ENCODE results near the gene IFNA7.
"Not testable (repeated sequence)": the region's sequence is repeated elsewhere in the genome, so short reads cannot be mapped to it uniquely, and the experiment has no call there.

The IFNA7 gene

GRCh38 chr9:21202105-21202504, at the start of gene IFNA7:
Gene IFNA7 (minus strand): TSS chr9:21202205. CDS start chr9:21202165, 40 bp downstream.
- peaks cover 13% of the 10 kb centered on the region for H3K4me1 Mint-ChIP-seq (ENCODE audit: low read depth)
- not testable (repeated sequence) for H3K4me3 Mint-ChIP-seq; H3K9me3 Mint-ChIP-seq; H3K36me3 Mint-ChIP-seq (ENCODE audit: low read depth)
- peak within 1 kb of the TSS; percentile 49 for H3K27ac Mint-ChIP-seq
- peaks cover 21% of the 10 kb centered on the region for H3K27me3 Mint-ChIP-seq

- Mint-ChIP-seq H3K36me3 (ENCODE audit: low read depth) (no peaks in the 10 kb centered on the region), H3K9me3 (no peaks in the 10 kb centered on the region), H3K27me3 (peaks cover 16% of the 10 kb centered on the region), H3K4me3 (no peak overlapping the region), H3K4me1 (ENCODE audit: low read depth) (peaks cover 5% of the 10 kb centered on the region), H3K27ac (no peak overlapping the region)
Measured at GRCh38 chr9:21251638-21252037, 49.6 kb upstream of the IFNA7 start.

- Mint-ChIP-seq H3K4me3 (no peak overlapping the region), H3K4me1 (ENCODE audit: low read depth) (peaks cover 5% of the 10 kb centered on the region), H3K36me3 (ENCODE audit: low read depth) (no peaks in the 10 kb centered on the region), H3K9me3 (no peaks in the 10 kb centered on the region), H3K27ac (no peak overlapping the region), H3K27me3 (peaks cover 16% of the 10 kb centered on the region)
Measured at GRCh38 chr9:21251190-21251589, 49.2 kb upstream of the IFNA7 start.

GRCh38 chr9:21244836-21245235, 42.8 kb upstream of the IFNA7 start:
- Mint-ChIP-seq H3K9me3 (no peaks in the 10 kb centered on the region), H3K36me3 (ENCODE audit: low read depth) (no peaks in the 10 kb centered on the region), H3K4me1 (ENCODE audit: low read depth) (no peaks in the 10 kb centered on the region), H3K27me3 (peaks cover 20% of the 10 kb centered on the region), H3K27ac (no peak overlapping the region), H3K4me3 (no peak overlapping the region)

GRCh38 chr9:21239911-21240310, 37.9 kb upstream of the IFNA7 start, which contains the start of gene IFNA14:
Gene IFNA14 (minus strand): TSS chr9:21240005. CDS start chr9:21239935, 70 bp downstream.
- Mint-ChIP-seq H3K27me3 (peaks cover 14% of the 10 kb centered on the region), H3K27ac (no peak within 1 kb of the TSS), H3K4me1 (ENCODE audit: low read depth) (peaks cover 11% of the 10 kb centered on the region), H3K9me3 (no peaks in the 10 kb centered on the region), H3K36me3 (ENCODE audit: low read depth) (no peaks in the 10 kb centered on the region), H3K4me3 (no peak within 1 kb of the TSS)

- H3K27ac Mint-ChIP-seq; H3K4me3 Mint-ChIP-seq; H3K27me3 Mint-ChIP-seq; H3K36me3 Mint-ChIP-seq (ENCODE audit: low read depth); H3K9me3 Mint-ChIP-seq: not testable (repeated sequence)
- peaks cover 11% of the 10 kb centered on the region for H3K4me1 Mint-ChIP-seq (ENCODE audit: low read depth)
Measured at GRCh38 chr9:21236360-21236714, 34.3 kb upstream of the IFNA7 start.

GRCh38 chr9:21235468-21236359, 33.7 kb upstream of the IFNA7 start:
- not testable (repeated sequence) for H3K9me3 Mint-ChIP-seq; H3K27me3 Mint-ChIP-seq; H3K36me3 Mint-ChIP-seq (ENCODE audit: low read depth); H3K27ac Mint-ChIP-seq
- Mint-ChIP-seq H3K4me1 (ENCODE audit: low read depth) (peaks cover 11% of the 10 kb centered on the region), H3K4me3 (peak overlapping the region; percentile 0)

GRCh38 chr9:21234153-21234687, 32.2 kb upstream of the IFNA7 start:
- Mint-ChIP-seq H3K4me1 (ENCODE audit: low read depth) (peaks cover 11% of the 10 kb centered on the region), H3K27me3 (peaks cover 2% of the 10 kb centered on the region), H3K9me3 (no peaks in the 10 kb centered on the region), H3K4me3 (no peak overlapping the region), H3K27ac (no peak overlapping the region), H3K36me3 (ENCODE audit: low read depth) (no peaks in the 10 kb centered on the region)

- Mint-ChIP-seq H3K4me3 (no peak overlapping the region), H3K36me3 (ENCODE audit: low read depth) (no peaks in the 10 kb centered on the region), H3K4me1 (ENCODE audit: low read depth) (peaks cover 11% of the 10 kb centered on the region), H3K9me3 (no peaks in the 10 kb centered on the region), H3K27me3 (peaks cover 2% of the 10 kb centered on the region), H3K27ac (no peak overlapping the region)
Measured at GRCh38 chr9:21233258-21233657, 31.3 kb upstream of the IFNA7 start.

GRCh38 chr9:21228122-21228521, 26.1 kb upstream of the IFNA7 start, which contains the start of gene IFNA17:
Gene IFNA17 (minus strand): TSS chr9:21228222. CDS start chr9:21228173, 49 bp downstream.
- Mint-ChIP-seq H3K4me3 (no peak within 1 kb of the TSS), H3K27me3 (peaks cover 7% of the 10 kb centered on the region), H3K9me3 (no peaks in the 10 kb centered on the region), H3K4me1 (ENCODE audit: low read depth) (no peaks in the 10 kb centered on the region), H3K27ac (no peak within 1 kb of the TSS), H3K36me3 (ENCODE audit: low read depth) (no peaks in the 10 kb centered on the region)

GRCh38 chr9:21217211-21217610, 15.2 kb upstream of the IFNA7 start, which contains the start of gene IFNA16:
Gene IFNA16 (minus strand): TSS chr9:21217311. CDS start chr9:21217305, 6 bp downstream.
- H3K27ac Mint-ChIP-seq; H3K9me3 Mint-ChIP-seq; H3K4me3 Mint-ChIP-seq; H3K36me3 Mint-ChIP-seq (ENCODE audit: low read depth); H3K4me1 Mint-ChIP-seq (ENCODE audit: low read depth): not testable (repeated sequence)
- H3K27me3 Mint-ChIP-seq, result peaks cover 35% of the 10 kb centered on the region

GRCh38 chr9:21213411-21214326, 11.7 kb upstream of the IFNA7 start:
- peak overlapping the region; percentile 3 for H3K4me3 Mint-ChIP-seq
- peaks cover 13% of the 10 kb centered on the region for H3K27me3 Mint-ChIP-seq
- not testable (repeated sequence) for H3K27ac Mint-ChIP-seq; H3K36me3 Mint-ChIP-seq (ENCODE audit: low read depth); H3K4me1 Mint-ChIP-seq (ENCODE audit: low read depth); H3K9me3 Mint-ChIP-seq

- H3K27me3 Mint-ChIP-seq; H3K36me3 Mint-ChIP-seq (ENCODE audit: low read depth); H3K27ac Mint-ChIP-seq; H3K9me3 Mint-ChIP-seq; H3K4me1 Mint-ChIP-seq (ENCODE audit: low read depth); H3K4me3 Mint-ChIP-seq: not testable (repeated sequence)
Measured at GRCh38 chr9:21212160-21212559, 10.2 kb upstream of the IFNA7 start.

GRCh38 chr9:21210782-21211181, 8.8 kb upstream of the IFNA7 start:
- not testable (repeated sequence) for H3K27ac Mint-ChIP-seq; H3K27me3 Mint-ChIP-seq; H3K9me3 Mint-ChIP-seq; H3K36me3 Mint-ChIP-seq (ENCODE audit: low read depth); H3K4me3 Mint-ChIP-seq; H3K4me1 Mint-ChIP-seq (ENCODE audit: low read depth)

GRCh38 chr9:21210311-21210710, 8.3 kb upstream of the IFNA7 start:
- Mint-ChIP-seq H3K27me3 (peaks cover 7% of the 10 kb centered on the region), H3K27ac (no peak overlapping the region), H3K9me3 (no peaks in the 10 kb centered on the region), H3K36me3 (ENCODE audit: low read depth) (no peaks in the 10 kb centered on the region), H3K4me3 (no peak overlapping the region), H3K4me1 (ENCODE audit: low read depth) (peaks cover 6% of the 10 kb centered on the region)
